GM19463 (cell line): Measurements from ENCODE around the gene LPCAT1.

Experiments used
- ATAC-seq: cut with Tn5 transposase; IDR thresholded peaks from one replicate; pipeline ENCODE4 v1.9.1; 2021; ENCODE audit warnings: mild to moderate bottlenecking, moderate library complexity; ENCODE audit not compliant: unreplicated experiment

The LPCAT1 gene

GRCh38 chr5:1414311-1415058 lies 109.3 kb downstream of the LPCAT1 start:
- no peak for ATAC-seq

- ATAC-seq, result no peak
Measured at GRCh38 chr5:1413611-1414241, 110.0 kb downstream of the LPCAT1 start.

- ATAC-seq, result no peak
Measured at GRCh38 chr5:1413211-1413610, 110.5 kb downstream of the LPCAT1 start.

GRCh38 chr5:1412621-1413020 lies 111.1 kb downstream of the LPCAT1 start:
- no peak for ATAC-seq

GRCh38 chr5:1412163-1412562 lies 111.6 kb downstream of the LPCAT1 start:
- ATAC-seq, result no peak
